Measurements from ENCODE around the gene CPT1A. TPM values are rescaled to one million over a fixed set of nuclear protein-coding genes. Genes with fewer than 3 reads are reported as not detected.

The CPT1A gene
- total RNA-seq, 2 donors from 2014 or later = 53.1 to 56.3 TPM

DNA sequence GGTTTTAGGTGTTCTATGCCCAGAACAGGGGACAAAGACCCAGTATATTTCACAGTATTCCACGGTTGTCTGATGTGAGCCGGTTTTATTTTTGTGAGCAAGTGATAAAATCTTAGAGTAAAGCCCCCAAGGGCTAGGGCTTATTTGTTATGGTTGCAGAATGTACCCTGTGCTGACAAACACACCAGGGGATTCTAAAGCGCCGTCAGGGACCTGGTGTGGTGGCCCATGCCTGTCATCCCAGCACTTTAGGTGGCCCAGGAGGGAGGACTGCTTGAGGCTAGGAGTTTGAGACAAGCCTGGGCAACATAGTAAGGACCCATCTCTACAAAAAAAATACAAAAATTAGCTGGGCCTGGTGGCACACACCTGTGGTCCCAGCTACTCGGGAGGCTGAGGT lies 39.1 kb upstream of the CPT1A start:
- TF ChIP-seq, protein P1, sequence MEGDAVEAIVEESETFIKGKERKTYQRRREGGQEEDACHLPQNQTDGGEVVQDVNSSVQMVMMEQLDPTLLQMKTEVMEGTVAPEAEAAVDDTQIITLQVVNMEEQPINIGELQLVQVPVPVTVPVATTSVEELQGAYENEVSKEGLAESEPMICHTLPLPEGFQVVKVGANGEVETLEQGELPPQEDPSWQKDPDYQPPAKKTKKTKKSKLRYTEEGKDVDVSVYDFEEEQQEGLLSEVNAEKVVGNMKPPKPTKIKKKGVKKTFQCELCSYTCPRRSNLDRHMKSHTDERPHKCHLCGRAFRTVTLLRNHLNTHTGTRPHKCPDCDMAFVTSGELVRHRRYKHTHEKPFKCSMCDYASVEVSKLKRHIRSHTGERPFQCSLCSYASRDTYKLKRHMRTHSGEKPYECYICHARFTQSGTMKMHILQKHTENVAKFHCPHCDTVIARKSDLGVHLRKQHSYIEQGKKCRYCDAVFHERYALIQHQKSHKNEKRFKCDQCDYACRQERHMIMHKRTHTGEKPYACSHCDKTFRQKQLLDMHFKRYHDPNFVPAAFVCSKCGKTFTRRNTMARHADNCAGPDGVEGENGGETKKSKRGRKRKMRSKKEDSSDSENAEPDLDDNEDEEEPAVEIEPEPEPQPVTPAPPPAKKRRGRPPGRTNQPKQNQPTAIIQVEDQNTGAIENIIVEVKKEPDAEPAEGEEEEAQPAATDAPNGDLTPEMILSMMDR (IDR thresholded peaks at IDR 0.05) = no peak
- no peak overlapping the region for H3K4me3 ChIP-seq

DNA sequence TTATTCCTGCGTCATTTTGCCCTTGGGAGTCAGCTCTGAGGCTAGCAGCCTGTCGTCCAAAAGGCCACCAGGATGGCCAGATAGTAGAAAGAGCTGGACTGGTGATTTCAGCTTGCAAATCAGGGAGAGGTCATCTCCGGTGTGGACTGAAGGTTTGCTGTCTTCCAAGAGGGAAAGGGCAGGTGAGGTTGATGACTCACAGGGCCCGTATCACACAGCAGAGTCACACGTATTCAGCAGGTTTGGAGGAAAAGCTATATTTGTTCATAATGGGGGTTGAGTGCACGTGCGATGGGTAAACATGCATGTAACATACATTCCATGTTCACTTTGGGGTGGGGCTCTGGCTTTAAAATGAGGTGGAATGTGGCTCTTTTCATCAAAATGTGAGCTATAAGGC lies 36.3 kb upstream of the CPT1A start:
- no peaks in the 10 kb centered on the region for H3K9me3 ChIP-seq
- TF ChIP-seq, protein P1 (IDR thresholded peaks at IDR 0.05) = no peak
- no peaks in the 10 kb centered on the region for H3K27me3 ChIP-seq
- peaks cover 0 to 22% of the 10 kb centered on the region in 2 donors for H3K4me1 ChIP-seq
- H3K27ac ChIP-seq = no peak overlapping the region
- no peak overlapping the region for H3K4me3 ChIP-seq
- no peak for DNase-seq (ENCODE audit: low spot score)
- H3K36me3 ChIP-seq = no peaks in the 10 kb centered on the region

More for the DNA sequence above, 39.1 kb upstream of the CPT1A start:
- Histone ChIP-seq H3K36me3 (no peaks in the 10 kb centered on the region), H3K4me1 (peaks cover 0 to 11% of the 10 kb centered on the region in 2 donors), H3K27me3 (no peaks in the 10 kb centered on the region), H3K27ac (no peak overlapping the region), H3K9me3 (no peaks in the 10 kb centered on the region)
- DNase-seq (ENCODE audit: low spot score) = no peak

DNA sequence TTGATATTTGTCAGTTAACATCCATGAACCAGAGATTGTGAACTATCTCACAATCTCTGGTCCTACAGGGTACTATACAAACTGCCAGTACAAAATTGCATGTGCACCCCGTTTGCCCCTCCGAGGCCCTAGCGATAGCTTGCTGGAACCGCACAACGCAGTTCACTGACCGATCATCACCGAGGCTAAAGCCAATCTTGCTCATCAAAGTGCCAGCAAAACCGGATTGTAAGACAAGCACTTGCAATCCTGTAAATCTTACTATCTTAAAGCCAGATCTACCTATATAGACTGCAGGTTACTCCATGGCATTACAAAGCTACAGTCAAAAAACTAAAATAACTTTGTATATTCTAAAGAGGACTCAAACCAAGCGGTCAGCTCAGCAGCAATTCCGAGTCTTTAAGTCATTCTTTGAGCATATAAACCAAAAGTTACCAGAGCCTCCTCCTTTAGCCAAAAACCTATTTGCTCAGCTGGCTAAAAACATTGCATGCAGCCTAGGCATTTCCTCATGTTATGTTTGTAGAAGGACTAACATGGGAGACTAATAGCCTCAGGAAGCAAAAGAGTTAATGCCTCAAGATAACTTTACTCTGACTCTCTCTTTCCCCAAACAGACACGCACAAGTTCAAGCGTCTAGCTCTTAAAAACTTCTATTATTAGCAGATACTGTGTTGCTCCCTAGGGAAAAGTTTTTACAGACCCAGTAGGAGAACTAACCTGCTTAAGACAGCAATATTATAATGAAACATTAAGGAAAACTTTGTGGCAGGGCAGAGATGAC lies 30.7 kb upstream of the CPT1A start:
- Histone ChIP-seq H3K9me3 (no peaks in the 10 kb centered on the region), H3K4me1 (peaks cover 0 to 40% of the 10 kb centered on the region in 2 donors), H3K27ac (peak overlapping the region in 1 of 2 donors; percentile 10), H3K4me3 (no peak overlapping the region), H3K36me3 (no peaks in the 10 kb centered on the region), H3K27me3 (no peaks in the 10 kb centered on the region)
- TF ChIP-seq, protein P1 (IDR thresholded peaks at IDR 0.05) = no peak
- DNase-seq (ENCODE audit: low spot score) = no peak

DNA sequence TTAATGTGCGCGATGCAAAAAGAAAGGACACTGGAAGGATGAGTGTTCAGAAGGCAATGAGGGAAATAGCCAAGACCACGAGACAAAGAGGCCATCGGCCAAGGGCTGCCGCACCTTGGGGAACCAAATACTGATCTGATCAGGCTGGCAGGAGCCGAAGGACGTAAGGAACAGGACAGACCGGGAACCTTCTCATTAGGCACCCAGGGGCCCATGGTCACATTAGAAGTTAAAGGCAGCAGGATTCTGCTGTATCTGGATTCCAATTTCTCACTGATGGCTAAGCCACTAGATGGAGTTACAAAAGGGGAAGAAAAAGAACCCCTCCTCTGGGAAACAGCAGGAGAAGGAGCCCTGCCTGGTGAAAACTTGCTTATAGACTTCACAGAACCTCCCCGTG lies 28.8 kb upstream of the CPT1A start:
- Histone ChIP-seq H3K36me3 (no peaks in the 10 kb centered on the region), H3K4me1 (peaks cover 0 to 33% of the 10 kb centered on the region in 2 donors)

DNA sequence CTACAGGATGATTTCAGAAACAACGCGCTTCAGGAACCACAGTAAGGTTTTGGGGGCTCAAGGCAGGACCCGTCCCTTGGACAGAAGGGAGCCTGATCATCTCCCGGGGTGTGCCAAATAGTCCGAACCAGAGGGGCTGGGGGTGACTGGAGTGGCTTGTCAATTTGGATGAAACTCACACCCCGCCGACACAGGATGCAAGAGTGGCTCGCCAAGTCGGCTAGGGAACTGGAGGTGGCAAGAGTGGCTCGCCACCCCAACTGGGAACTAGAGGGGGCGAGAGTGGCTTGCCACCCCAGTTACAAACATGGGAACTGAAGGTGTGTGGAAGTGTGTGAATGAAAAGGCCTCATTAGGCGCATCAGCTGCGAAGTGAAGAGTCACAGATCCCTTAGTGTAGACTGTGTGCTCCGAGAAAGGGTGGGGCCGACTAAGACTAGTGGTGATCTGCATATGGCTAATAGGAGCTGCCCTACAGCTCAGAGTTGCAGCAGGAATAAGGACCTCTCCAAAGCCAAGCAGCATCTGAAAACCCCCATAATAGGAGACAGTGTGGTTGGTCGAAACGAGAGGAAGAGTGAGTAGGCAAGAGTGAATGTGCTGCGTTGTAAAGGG lies 26.6 kb upstream of the CPT1A start:
- Histone ChIP-seq H3K4me3 (no peak overlapping the region), H3K36me3 (no peaks in the 10 kb centered on the region), H3K9me3 (no peaks in the 10 kb centered on the region), H3K4me1 (peaks cover 0 to 26% of the 10 kb centered on the region in 2 donors), H3K27ac (no peak overlapping the region), H3K27me3 (no peaks in the 10 kb centered on the region)
- TF ChIP-seq, protein P1 (IDR thresholded peaks at IDR 0.05) = no peak
- no peak for DNase-seq (ENCODE audit: low spot score)

More for the DNA sequence above, 28.8 kb upstream of the CPT1A start:
- Histone ChIP-seq H3K27ac (peak overlapping the region in 1 of 2 donors; percentile 15), H3K9me3 (no peaks in the 10 kb centered on the region), H3K27me3 (no peaks in the 10 kb centered on the region), H3K4me3 (peak overlapping the region; percentile 39 to 53)
- TF ChIP-seq, protein P1 (IDR thresholded peaks at IDR 0.05) = peak in 1 of 2 donors; percentile 33
- DNase-seq (ENCODE audit: low spot score) = no peak

Data from right atrium auricular region (tissue), 2 donors.